IMR-90 (cell line): Measurements from ENCODE around the gene MAP3K13. TPM values are rescaled to one million over a fixed set of nuclear protein-coding genes. Genes with fewer than 3 reads are reported as not detected.

Experiments
- ATAC-seq: fragments of 200-7000 bp; cut with Tn5 transposase; 2 replicates; pipeline ENCODE4 v1.9.1; 2020; ENCODE audit warnings: low read depth, mild to moderate bottlenecking, moderate library complexity
- BruUV-seq: library from RNA; stranded (reverse); fragments of 400-500 nt; replicated peaks from 2 replicates; lab custom pipeline; 2021; lab: Mats Ljungman, UMichigan
- CTCF ChIA-PET: fragments of 300-600 bp; formaldehyde crosslinking; extraction: SDS; loops from one replicate; lab custom pipeline; 2021; ENCODE audit warnings: antibody characterized with exemption; lab: Yijun Ruan, JAX
- POLR2A ChIA-PET: fragments of 300-600 bp; sonication (Branson Sonifier 250); formaldehyde crosslinking; loops from one replicate; lab custom pipeline; 2022; ENCODE audit warnings: antibody characterized with exemption; ENCODE audit not compliant: unreplicated experiment; lab: Charles Lee
- DNase-seq: peaks from one replicate; pipeline ENCODE4 v3.0.0; 2013
- H2AFZ ChIP-seq: replicated peaks from 2 replicates; pipeline ENCODE3; 2013; ENCODE audit warnings: low read length, mild to moderate bottlenecking; ENCODE audit not compliant: poor library complexity
- H2AK5ac ChIP-seq: 2 replicates; pipeline ENCODE4 v1.6.1; 2013; ENCODE audit warnings: low read depth, low read length, inconsistent platforms
- H2AK9ac ChIP-seq: replicated peaks from 2 replicates; pipeline ENCODE3; 2013; ENCODE audit warnings: mild to moderate bottlenecking, low read depth, low read length, moderate library complexity; ENCODE audit not compliant: poor library complexity
- H2BK120ac ChIP-seq: 2 replicates; pipeline ENCODE4 v1.6.1; 2013; ENCODE audit warnings: low read depth, low read length, inconsistent platforms
- H2BK15ac ChIP-seq: 3 replicates; pipeline ENCODE4 v1.6.1; 2013; ENCODE audit warnings: low read depth, low read length, inconsistent platforms
- H2BK20ac ChIP-seq: 2 replicates; pipeline ENCODE4 v1.6.1; 2013; ENCODE audit warnings: low read depth, mild to moderate bottlenecking, inconsistent platforms, low read length, moderate library complexity
- H2BK5ac ChIP-seq: 2 replicates; pipeline ENCODE4 v1.6.1; 2013; ENCODE audit warnings: mild to moderate bottlenecking, low read depth, low read length, inconsistent platforms; ENCODE audit not compliant: poor library complexity, severe bottlenecking
- H3K14ac ChIP-seq: replicated peaks from 2 replicates; pipeline ENCODE4 v1.6.1; 2013; ENCODE audit warnings: low read depth, low read length, inconsistent platforms
- H3K18ac ChIP-seq: 2 replicates; pipeline ENCODE4 v1.6.1; 2013; ENCODE audit warnings: low read depth, low read length, control low read depth
- H3K23ac ChIP-seq: 2 replicates; pipeline ENCODE4 v1.6.1; 2013; ENCODE audit warnings: low read depth, low read length, inconsistent platforms
- H3K27ac ChIP-seq: 2 replicates; pipeline ENCODE4 v1.5.1; 2013; ENCODE audit warnings: mild to moderate bottlenecking, control low read depth, low read length; ENCODE audit not compliant: insufficient read depth
- H3K27me3 ChIP-seq: 2 replicates; pipeline ENCODE4 v1.6.1; 2013; ENCODE audit warnings: low read length; ENCODE audit not compliant: control insufficient read depth, insufficient read depth
- H3K36me3 ChIP-seq: 2 replicates; pipeline ENCODE4 v1.6.1; 2013; ENCODE audit warnings: low read length, mixed read lengths; ENCODE audit not compliant: control insufficient read depth, insufficient read depth
- H3K4ac ChIP-seq: 2 replicates; pipeline ENCODE4 v1.6.1; 2013; ENCODE audit warnings: low read depth, low read length, inconsistent platforms
- H3K4me1 ChIP-seq: 2 replicates; pipeline ENCODE4 v1.6.1; 2013; ENCODE audit warnings: low read length, mixed read lengths; ENCODE audit not compliant: control insufficient read depth, insufficient read depth
- H3K4me2 ChIP-seq: 2 replicates; pipeline ENCODE4 v1.6.1; 2013; ENCODE audit warnings: low read depth, mild to moderate bottlenecking, control low read depth, low read length, moderate library complexity
- H3K4me3 ChIP-seq: 2 replicates; pipeline ENCODE4 v1.5.1; 2013; ENCODE audit warnings: low read depth, mild to moderate bottlenecking, control low read depth, low read length, moderate library complexity; ENCODE audit not compliant: insufficient read depth
- H3K56ac ChIP-seq: 2 replicates; pipeline ENCODE4 v1.6.1; 2013; ENCODE audit warnings: low read length, inconsistent platforms; ENCODE audit not compliant: insufficient read depth; ENCODE audit errors: extremely low read depth
- H3K79me1 ChIP-seq, 2 experiments: 2 replicates each; pipeline ENCODE4 v1.6.1; 2013; ENCODE audit warnings: low read length in 2 of 2, inconsistent platforms in 1 of 2, low read depth in 1 of 2
- H3K9ac ChIP-seq: 2 replicates; pipeline ENCODE4 v1.6.1; 2013; ENCODE audit warnings: low read depth, low read length, control low read depth
- H3K9me1 ChIP-seq: 2 replicates; pipeline ENCODE4 v1.6.1; 2013; ENCODE audit warnings: low read length, inconsistent platforms; ENCODE audit not compliant: insufficient read depth
- H3K9me3 ChIP-seq: 2 replicates; pipeline ENCODE4 v1.6.1; 2013; ENCODE audit warnings: low read length; ENCODE audit not compliant: control insufficient read depth, insufficient read depth
- H4K20me1 ChIP-seq: 2 replicates; pipeline ENCODE4 v1.6.1; 2013; ENCODE audit warnings: low read length, inconsistent platforms; ENCODE audit not compliant: insufficient read depth
- H4K5ac ChIP-seq: 2 replicates; pipeline ENCODE4 v1.6.1; 2013; ENCODE audit warnings: mild to moderate bottlenecking, low read depth, low read length, control low read depth
- H4K8ac ChIP-seq, 2 experiments: 2 replicates each; pipeline ENCODE4 v1.6.1; 2013; ENCODE audit warnings: low read depth in 2 of 2, low read length in 2 of 2, control low read depth in 1 of 2, inconsistent platforms in 1 of 2
- H4K91ac ChIP-seq: 2 replicates; pipeline ENCODE4 v1.6.1; 2013; ENCODE audit warnings: low read depth, low read length, inconsistent platforms; ENCODE audit not compliant: insufficient read depth
- ELK1 ChIP-seq: fragments of 150-350 bp; IDR thresholded peaks from 2 replicates; pipeline ENCODE4 v1.6.1; 2016; ENCODE audit warnings: low read depth, mild to moderate bottlenecking, low read length, moderate library complexity, borderline replicate concordance
- FOS ChIP-seq: fragments of 150-350 bp; IDR thresholded peaks from 2 replicates; pipeline ENCODE4 v1.6.1; 2016; ENCODE audit warnings: low read depth, low read length
- MAFK ChIP-seq: IDR thresholded peaks from 2 replicates; pipeline ENCODE4 v1.6.1; 2012; ENCODE audit warnings: low read depth, low read length, improper control_type of control experiment
- RAD21 ChIP-seq: IDR thresholded peaks from 2 replicates; pipeline ENCODE4 v1.6.1; 2012; ENCODE audit warnings: low read length, improper control_type of control experiment
- RFX5 ChIP-seq: IDR thresholded peaks from 2 replicates; pipeline ENCODE4 v1.8.0; 2012; ENCODE audit warnings: low read depth, mild to moderate bottlenecking, low read length, moderate library complexity
- WGBS, 2 experiments: methylation state at CpG; one replicate each; pipeline versions ENCODE4 v1.1.5 to v1.1.7; 2013; ENCODE audit warnings: missing lambda C conversion rate in 2 of 2; ENCODE audit not compliant: insufficient read length in 1 of 2; ENCODE audit errors: extremely low coverage in 2 of 2; 5-methylcytosine and 5-hydroxymethylcytosine counted together
- dilution Hi-C: fragments of 300-500 bp; cut with HindIII; formaldehyde crosslinking; loops from one replicate; pipeline ENCODE4 v1.14.3; 2018; ENCODE audit warnings: low sequenced_read_pairs; ENCODE audit not compliant: unreplicated experiment
- in situ Hi-C: fragments of 300-500 bp; cut with MboI; formaldehyde crosslinking; loops from 3 replicates; pipeline ENCODE4 v1.14.3; 2019; ENCODE audit warnings: low sequenced_read_pairs, inconsistent platforms, mixed read lengths
- intact Hi-C: fragments of 100-400 bp; cut with micrococcal nuclease; formaldehyde crosslinking; loops from 2 replicates; pipeline ENCODE4 v1.10.0; 2022
- polyA plus RNA-seq, 3 experiments: library from polyadenylated mRNA; depleted of rRNA; stranded (reverse); fragments of >200 nt; gene quantifications; 2 replicates each; pipeline ENCODE4 v1.2.3, GENCODE V29; 2012; ENCODE audit warnings: low replicate concordance in 1 of 3
- total RNA-seq: library from RNA; depleted of rRNA; stranded (reverse); fragments of >200 nt; gene quantifications from 2 replicates; pipeline ENCODE4 v1.2.3, GENCODE V29; 2012

The MAP3K13 gene
- total and polyA plus RNA-seq, 2 of the 4 experiments (the other 2 are of a cell fraction) = 9.9 to 17.6 TPM

DNA sequence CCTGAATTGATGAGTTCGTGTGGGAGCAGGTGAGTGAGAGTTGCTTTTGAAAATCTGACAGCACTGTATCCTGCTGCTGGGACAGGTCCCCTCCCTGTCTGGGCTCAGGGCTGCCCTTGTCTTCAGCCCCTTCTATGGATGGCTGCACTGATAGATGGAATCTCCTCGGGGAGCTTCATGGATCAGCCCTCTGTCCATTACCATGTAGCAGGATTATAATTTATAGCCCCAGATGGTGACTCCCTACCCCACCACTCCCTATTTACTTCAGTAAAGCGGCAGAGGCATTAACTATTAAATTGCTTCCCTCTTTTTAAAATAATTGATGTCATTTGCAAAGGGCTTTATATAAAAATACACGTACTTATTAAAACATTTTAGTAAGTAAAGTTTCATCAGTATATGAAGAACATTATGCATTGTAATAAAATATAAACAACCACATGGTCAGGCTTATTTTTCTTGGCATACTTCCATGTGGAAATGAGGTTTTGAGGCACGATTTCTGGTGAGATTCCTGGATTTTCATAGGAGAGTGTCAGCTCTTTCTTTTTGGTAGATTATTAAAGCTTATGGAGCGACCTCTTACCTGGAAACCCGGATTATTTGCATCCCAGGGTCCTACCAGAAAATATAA, 38.5 kb downstream of the MAP3K13 start:
- BruUV-seq = no TSS peak
- no peak for TF ChIP-seq FOS
- TF ChIP-seq MAFK = no peak
- TF ChIP-seq ELK1 = no peak
- no peak for TF ChIP-seq RAD21
- TF ChIP-seq RFX5 = no peak
- Histone ChIP-seq H3K27me3 (no peaks in the 10 kb centered on the region), H3K4ac (no peak overlapping the region), H3K18ac (no peak overlapping the region), H3K4me2 (no peak overlapping the region), H4K20me1 (no peaks in the 10 kb centered on the region), H4K91ac (no peak overlapping the region), H4K8ac (no peak overlapping the region), H3K4me3 (no peak overlapping the region), H2AFZ (no peak overlapping the region), H3K36me3 (no peaks in the 10 kb centered on the region), H2AK9ac (no peak overlapping the region), H3K14ac (no peak overlapping the region), H3K79me1 (no peaks in the 10 kb centered on the region), H2BK5ac (no peak overlapping the region), H4K5ac (no peak overlapping the region), H3K23ac (no peak overlapping the region), H3K56ac (no peak overlapping the region), H2BK20ac (no peak overlapping the region), H3K9me1 (no peaks in the 10 kb centered on the region), H2BK120ac (no peak overlapping the region), H3K4me1 (peaks cover 3% of the 10 kb centered on the region; the same call in 1 of the 2 replicates), H3K9ac (no peak overlapping the region), H3K9me3 (no peaks in the 10 kb centered on the region), H2BK15ac (no peak overlapping the region), H3K27ac (no peak overlapping the region), H2AK5ac (no peak overlapping the region)
- dilution Hi-C loops (no loop called here), intact Hi-C loops (no loop called here), in situ Hi-C loops (no loop called here)
- DNase-seq (peak; percentile 57), ATAC-seq (0 out of 2 replicates have a peak, but pooled peaks have one; percentile 7)
- no CpG with 5 or more reads among the region's 7 CpGs for WGBS, 2 experiments
- ChIA-PET CTCF (interaction anchor here (1.7 kb wide), 1 partner anchor 23 kb away, joined by 4 read pairs; no protein-coding TSS in a partner anchor), POLR2A (no interaction called here)
